ENCODE data around the gene DMC1.
"Not testable (repeated sequence)": the region's sequence is repeated elsewhere in the genome, so short reads cannot be mapped to it uniquely, and the experiment has no call there.

Gene DMC1

GRCh38 chr22:38601221-38601764, 31.3 kb upstream of the DMC1 start:
- no CpG with 5 or more reads among the region's 2 CpGs for WGBS (ENCODE audit: extremely low coverage, insufficient coverage, insufficient read length)
- no peaks in the 10 kb centered on the region for H3K27me3 ChIP-seq (ENCODE audit: insufficient read depth, low read length)
- no peaks in the 10 kb centered on the region for H3K4me1 ChIP-seq (ENCODE audit: control insufficient read depth in 1 of 2, insufficient read depth in 2 of 2, low read length in 2 of 2)
- no peak overlapping the region for H3K4me3 ChIP-seq (ENCODE audit: low read depth, low read length)
- H3K79me2 ChIP-seq (ENCODE audit: control insufficient read depth, insufficient read depth, low read length, poor library complexity) = no peaks in the 10 kb centered on the region
- H3K9me3 ChIP-seq (ENCODE audit: insufficient read depth, low read depth, low read length) = no peaks in the 10 kb centered on the region
- no peak overlapping the region for H3K14ac ChIP-seq (ENCODE audit: low read length)
- H2BK12ac ChIP-seq (ENCODE audit: low read length) = no peak overlapping the region
- no peak overlapping the region for H3K4ac ChIP-seq (ENCODE audit: low read depth, low read length)
- no peak overlapping the region for H3K18ac ChIP-seq (ENCODE audit: low read length)
- H2AFZ ChIP-seq (ENCODE audit: insufficient read depth, low read length, poor library complexity) = no peak overlapping the region
- no peak overlapping the region for H3K4me2 ChIP-seq (ENCODE audit: low read length)
- H2AK5ac ChIP-seq (ENCODE audit: low read length) = no peak overlapping the region
- no peak overlapping the region for H2BK5ac ChIP-seq (ENCODE audit: low read depth, low read length, poor library complexity)
- no peaks in the 10 kb centered on the region for H3K36me3 ChIP-seq (ENCODE audit: control insufficient read depth in 1 of 2, insufficient read depth in 2 of 2, low read length in 2 of 2)
- no peaks in the 10 kb centered on the region for H3K79me1 ChIP-seq (ENCODE audit: low read length)
- H2BK120ac ChIP-seq (ENCODE audit: insufficient read depth, low read length, poor library complexity) = no peak overlapping the region
- no peak overlapping the region for H4K12ac ChIP-seq (ENCODE audit: low read depth, low read length)
- no peak overlapping the region for H4K8ac ChIP-seq (ENCODE audit: low read depth, low read length)
- H3K23ac ChIP-seq (ENCODE audit: low read length) = no peak overlapping the region
- DNase-seq = no peak
- H3K9ac ChIP-seq (ENCODE audit: low read length) = no peak overlapping the region
- H4K91ac ChIP-seq (ENCODE audit: low read depth, low read length) = no peak overlapping the region
- no peak overlapping the region for H3K27ac ChIP-seq (ENCODE audit: low read depth, low read length)

- H2BK5ac ChIP-seq (ENCODE audit: low read depth, low read length, poor library complexity) = no peak overlapping the region
- H3K27ac ChIP-seq (ENCODE audit: low read depth, low read length) = no peak overlapping the region
- H4K91ac ChIP-seq (ENCODE audit: low read depth, low read length) = no peak overlapping the region
- no peak overlapping the region for H3K9ac ChIP-seq (ENCODE audit: low read length)
- DNase-seq = no peak
- H3K4me3 ChIP-seq (ENCODE audit: low read depth, low read length) = no peak overlapping the region
- no peaks in the 10 kb centered on the region for H3K36me3 ChIP-seq (ENCODE audit: control insufficient read depth in 1 of 2, insufficient read depth in 2 of 2, low read length in 2 of 2)
- H4K8ac ChIP-seq (ENCODE audit: low read depth, low read length) = no peak overlapping the region
- no peak overlapping the region for H2AFZ ChIP-seq (ENCODE audit: insufficient read depth, low read length, poor library complexity)
- H3K79me1 ChIP-seq (ENCODE audit: low read length) = no peaks in the 10 kb centered on the region
- no peak overlapping the region for H3K4me2 ChIP-seq (ENCODE audit: low read length)
- no peak overlapping the region for H2BK120ac ChIP-seq (ENCODE audit: insufficient read depth, low read length, poor library complexity)
- no peak overlapping the region for H4K12ac ChIP-seq (ENCODE audit: low read depth, low read length)
- H3K18ac ChIP-seq (ENCODE audit: low read length) = no peak overlapping the region
- no peak overlapping the region for H2BK12ac ChIP-seq (ENCODE audit: low read length)
- no peak overlapping the region for H3K4ac ChIP-seq (ENCODE audit: low read depth, low read length)
- H3K9me3 ChIP-seq (ENCODE audit: insufficient read depth, low read depth, low read length) = no peaks in the 10 kb centered on the region
- no peak overlapping the region for H3K23ac ChIP-seq (ENCODE audit: low read length)
- WGBS (ENCODE audit: extremely low coverage, insufficient coverage, insufficient read length) = no CpG with 5 or more reads among the region's 10 CpGs
- no peak overlapping the region for H3K14ac ChIP-seq (ENCODE audit: low read length)
- H2AK5ac ChIP-seq (ENCODE audit: low read length) = no peak overlapping the region
- no peaks in the 10 kb centered on the region for H3K27me3 ChIP-seq (ENCODE audit: insufficient read depth, low read length)
- H3K4me1 ChIP-seq (ENCODE audit: control insufficient read depth in 1 of 2, insufficient read depth in 2 of 2, low read length in 2 of 2) = no peaks in the 10 kb centered on the region
- no peaks in the 10 kb centered on the region for H3K79me2 ChIP-seq (ENCODE audit: control insufficient read depth, insufficient read depth, low read length, poor library complexity)
Observed at GRCh38 chr22:38599466-38599865, 29.5 kb upstream of the DMC1 start.

- not testable (repeated sequence) for H2BK5ac ChIP-seq (ENCODE audit: low read depth, low read length, poor library complexity); H2BK12ac ChIP-seq (ENCODE audit: low read length); H3K9me3 ChIP-seq (ENCODE audit: insufficient read depth, low read depth, low read length); DNase-seq; H3K23ac ChIP-seq (ENCODE audit: low read length); H3K4me3 ChIP-seq (ENCODE audit: low read depth, low read length); H3K9ac ChIP-seq (ENCODE audit: low read length); H2AK5ac ChIP-seq (ENCODE audit: low read length); H3K27me3 ChIP-seq (ENCODE audit: insufficient read depth, low read length); H3K79me2 ChIP-seq (ENCODE audit: control insufficient read depth, insufficient read depth, low read length, poor library complexity); H3K4me1 ChIP-seq (ENCODE audit: control insufficient read depth in 1 of 2, insufficient read depth in 2 of 2, low read length in 2 of 2); H4K91ac ChIP-seq (ENCODE audit: low read depth, low read length); H4K12ac ChIP-seq (ENCODE audit: low read depth, low read length); H2BK120ac ChIP-seq (ENCODE audit: insufficient read depth, low read length, poor library complexity); H3K27ac ChIP-seq (ENCODE audit: low read depth, low read length); H3K4me2 ChIP-seq (ENCODE audit: low read length); H3K79me1 ChIP-seq (ENCODE audit: low read length); H3K18ac ChIP-seq (ENCODE audit: low read length); H3K4ac ChIP-seq (ENCODE audit: low read depth, low read length); H3K36me3 ChIP-seq (ENCODE audit: control insufficient read depth in 1 of 2, insufficient read depth in 2 of 2, low read length in 2 of 2); H3K14ac ChIP-seq (ENCODE audit: low read length); H2AFZ ChIP-seq (ENCODE audit: insufficient read depth, low read length, poor library complexity); H4K8ac ChIP-seq (ENCODE audit: low read depth, low read length)
- no CpG with 5 or more reads among the region's 3 CpGs for WGBS (ENCODE audit: extremely low coverage, insufficient coverage, insufficient read length)
Observed at GRCh38 chr22:38582923-38583322, 12.9 kb upstream of the DMC1 start.

GRCh38 chr22:38578505-38578904, 8.5 kb upstream of the DMC1 start:
- no peak overlapping the region for H2BK12ac ChIP-seq (ENCODE audit: low read length)
- H3K4me2 ChIP-seq (ENCODE audit: low read length) = no peak overlapping the region
- no peaks in the 10 kb centered on the region for H3K27me3 ChIP-seq (ENCODE audit: insufficient read depth, low read length)
- no peaks in the 10 kb centered on the region for H3K79me2 ChIP-seq (ENCODE audit: control insufficient read depth, insufficient read depth, low read length, poor library complexity)
- H4K12ac ChIP-seq (ENCODE audit: low read depth, low read length) = no peak overlapping the region
- H4K8ac ChIP-seq (ENCODE audit: low read depth, low read length) = no peak overlapping the region
- H3K4me3 ChIP-seq (ENCODE audit: low read depth, low read length) = no peak overlapping the region
- no peak for DNase-seq
- no peaks in the 10 kb centered on the region for H3K4me1 ChIP-seq (ENCODE audit: control insufficient read depth in 1 of 2, insufficient read depth in 2 of 2, low read length in 2 of 2)
- no peak overlapping the region for H3K18ac ChIP-seq (ENCODE audit: low read length)
- H3K9ac ChIP-seq (ENCODE audit: low read length) = no peak overlapping the region
- H2AK5ac ChIP-seq (ENCODE audit: low read length) = no peak overlapping the region
- no peak overlapping the region for H3K4ac ChIP-seq (ENCODE audit: low read depth, low read length)
- no peak overlapping the region for H2AFZ ChIP-seq (ENCODE audit: insufficient read depth, low read length, poor library complexity)
- WGBS (ENCODE audit: extremely low coverage, insufficient coverage, insufficient read length) = no CpG with 5 or more reads among the region's 5 CpGs
- no peaks in the 10 kb centered on the region for H3K79me1 ChIP-seq (ENCODE audit: low read length)
- no peak overlapping the region for H4K91ac ChIP-seq (ENCODE audit: low read depth, low read length)
- no peak overlapping the region for H3K27ac ChIP-seq (ENCODE audit: low read depth, low read length)
- no peak overlapping the region for H2BK120ac ChIP-seq (ENCODE audit: insufficient read depth, low read length, poor library complexity)
- H3K23ac ChIP-seq (ENCODE audit: low read length) = no peak overlapping the region
- H3K9me3 ChIP-seq (ENCODE audit: insufficient read depth, low read depth, low read length) = no peaks in the 10 kb centered on the region
- H3K36me3 ChIP-seq (ENCODE audit: control insufficient read depth in 1 of 2, insufficient read depth in 2 of 2, low read length in 2 of 2) = no peaks in the 10 kb centered on the region
- no peak overlapping the region for H3K14ac ChIP-seq (ENCODE audit: low read length)
- H2BK5ac ChIP-seq (ENCODE audit: low read depth, low read length, poor library complexity) = no peak overlapping the region

All from trophoblast cell (in vitro differentiated cells and primary cell).